Inferior parietal cortex (tissue), 1 donor: Measurements from ENCODE around the gene PLXDC2.

ENCODE experiments used
- DNase-seq: peaks from one replicate; pipeline ENCODE4 v3.0.0-alpha.2; 2016; ENCODE audit errors: extremely low spot score

The PLXDC2 gene

DNA sequence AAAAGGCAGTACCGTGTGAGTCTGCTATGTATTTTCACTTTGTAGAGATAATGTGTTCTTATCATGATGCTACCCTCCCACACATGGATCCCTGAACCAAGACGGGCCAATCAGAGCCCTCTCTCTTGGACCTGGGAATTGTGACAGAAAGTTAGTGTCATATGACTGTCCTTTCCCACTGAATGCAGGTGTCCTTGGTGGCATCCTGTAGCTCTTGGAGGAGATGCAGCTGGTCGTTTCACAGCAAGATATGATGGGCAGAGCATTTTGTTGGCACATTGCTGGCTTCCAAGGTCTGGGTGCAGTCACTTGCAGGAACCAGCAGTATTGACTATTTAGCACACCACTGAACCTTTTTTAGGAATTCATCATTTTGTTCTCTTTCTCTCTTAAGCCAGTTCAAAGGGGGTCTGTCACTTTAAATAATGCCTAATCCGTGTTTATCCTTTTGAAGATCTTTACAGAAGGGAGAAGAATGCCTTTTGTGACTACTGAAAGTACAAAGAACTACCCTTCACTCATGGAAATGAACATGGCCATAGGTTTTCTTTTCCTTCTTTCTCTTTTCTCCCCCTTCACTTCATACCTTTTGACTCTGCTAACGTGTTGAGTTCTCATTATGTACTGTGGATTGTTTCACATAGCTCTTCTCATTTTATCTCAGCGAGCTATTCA lies 125.1 kb downstream of the PLXDC2 start:
- no peak for DNase-seq

DNA sequence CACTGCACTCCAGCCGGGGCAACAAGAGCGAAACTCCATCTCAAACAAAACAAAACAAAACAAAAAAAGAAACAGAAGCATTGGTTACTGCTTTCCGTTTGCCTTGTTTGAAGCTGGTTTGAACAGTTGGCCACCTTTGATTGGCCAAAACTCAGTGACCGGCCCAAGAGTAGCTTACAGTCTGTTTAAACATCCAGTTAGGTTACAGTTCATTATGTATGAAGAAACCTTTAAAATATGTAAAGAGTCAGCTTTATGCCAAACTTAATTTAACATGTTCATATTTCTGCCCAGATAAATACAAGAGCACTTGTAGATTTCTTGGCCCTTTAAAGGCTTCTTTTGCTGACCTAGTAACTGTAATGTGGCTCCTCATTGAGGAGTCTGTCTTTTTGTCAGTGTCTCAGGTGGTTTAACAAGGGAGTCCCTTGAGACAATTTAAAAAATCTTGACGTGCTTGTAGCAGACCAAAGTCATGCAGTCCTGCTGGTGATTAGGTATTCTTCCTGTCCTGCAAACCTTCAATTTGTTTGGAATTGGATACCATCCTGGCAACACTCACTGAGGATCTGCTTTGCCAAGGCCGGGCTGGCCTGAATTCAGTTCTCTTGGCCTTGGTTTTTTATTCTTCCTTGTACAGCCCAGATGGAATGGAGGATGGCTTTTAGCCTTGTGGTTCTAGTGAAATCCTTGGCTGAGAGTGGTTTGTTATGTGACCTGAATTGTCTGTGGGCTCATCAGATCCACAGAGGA lies 128.9 kb downstream of the PLXDC2 start:
- DNase-seq: no peak

- no peak for DNase-seq
Observed at GRCh38 chr10:19946245-19946644, 130.0 kb downstream of the PLXDC2 start.

DNA sequence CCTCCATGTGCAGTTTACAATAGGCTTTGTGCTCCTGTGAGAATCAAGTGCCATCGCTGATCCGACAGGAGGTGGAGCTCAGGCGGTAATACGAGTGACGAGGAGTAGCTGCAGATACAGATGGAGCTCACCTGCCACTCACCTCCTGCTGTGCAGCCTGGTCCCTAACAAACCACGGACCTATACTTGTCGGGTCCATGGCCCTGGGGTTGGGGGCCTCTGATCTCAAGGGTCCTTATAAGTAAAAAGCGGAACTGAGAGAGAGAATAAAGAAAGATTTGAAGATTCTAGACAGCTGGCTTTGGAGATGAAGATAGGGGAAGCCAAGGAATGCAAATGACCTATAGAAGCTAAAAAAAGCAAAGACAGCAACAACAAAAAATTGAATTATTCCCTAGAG lies 130.6 kb downstream of the PLXDC2 start:
- no peak for DNase-seq

DNA sequence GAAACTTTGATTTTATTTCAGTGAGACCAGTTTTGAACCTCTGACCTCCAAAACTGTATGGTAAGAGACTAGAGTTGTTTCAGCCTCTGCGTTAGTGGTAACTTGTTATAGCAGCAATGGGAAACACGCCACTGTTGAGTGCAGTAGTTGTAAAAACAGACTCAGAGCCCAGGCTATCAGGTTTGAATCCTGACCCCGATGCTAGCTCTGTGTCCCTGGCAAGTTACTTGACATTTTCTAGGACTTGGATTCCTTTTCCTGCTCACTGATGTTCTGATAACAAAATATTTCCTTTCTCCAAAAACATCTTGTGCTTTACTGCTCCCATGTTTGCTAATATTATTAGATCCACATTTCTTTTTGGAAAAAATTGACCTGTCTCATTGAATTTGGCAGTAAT lies 131.0 kb downstream of the PLXDC2 start:
- no peak for DNase-seq

GRCh38 chr10:19947656-19948055 lies 131.4 kb downstream of the PLXDC2 start:
- no peak for DNase-seq

GRCh38 chr10:19952224-19953010 lies 136.2 kb downstream of the PLXDC2 start:
- DNase-seq: no peak

DNA sequence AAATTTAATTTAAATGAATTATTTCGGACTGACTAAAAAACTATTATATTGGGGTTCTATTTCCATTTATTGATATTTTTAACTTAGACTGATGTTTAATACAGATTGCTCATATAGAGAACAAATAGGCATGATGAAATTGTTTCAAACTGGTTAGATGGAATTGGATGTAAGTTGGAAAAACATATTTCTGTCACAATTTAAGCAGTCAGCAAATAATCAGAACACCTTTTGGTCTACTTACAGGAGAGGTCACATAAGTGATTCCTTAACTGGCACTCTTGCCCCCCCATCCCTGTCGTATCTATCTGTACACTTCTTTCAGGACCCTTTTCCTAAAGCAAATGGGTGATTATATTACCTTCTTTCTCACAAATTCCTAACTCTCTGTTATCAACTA lies 138.4 kb downstream of the PLXDC2 start:
- DNase-seq: no peak

- no peak for DNase-seq
Observed at GRCh38 chr10:19956516-19957032, 140.3 kb downstream of the PLXDC2 start.

GRCh38 chr10:19958787-19959186 lies 142.6 kb downstream of the PLXDC2 start:
- no peak for DNase-seq

DNA sequence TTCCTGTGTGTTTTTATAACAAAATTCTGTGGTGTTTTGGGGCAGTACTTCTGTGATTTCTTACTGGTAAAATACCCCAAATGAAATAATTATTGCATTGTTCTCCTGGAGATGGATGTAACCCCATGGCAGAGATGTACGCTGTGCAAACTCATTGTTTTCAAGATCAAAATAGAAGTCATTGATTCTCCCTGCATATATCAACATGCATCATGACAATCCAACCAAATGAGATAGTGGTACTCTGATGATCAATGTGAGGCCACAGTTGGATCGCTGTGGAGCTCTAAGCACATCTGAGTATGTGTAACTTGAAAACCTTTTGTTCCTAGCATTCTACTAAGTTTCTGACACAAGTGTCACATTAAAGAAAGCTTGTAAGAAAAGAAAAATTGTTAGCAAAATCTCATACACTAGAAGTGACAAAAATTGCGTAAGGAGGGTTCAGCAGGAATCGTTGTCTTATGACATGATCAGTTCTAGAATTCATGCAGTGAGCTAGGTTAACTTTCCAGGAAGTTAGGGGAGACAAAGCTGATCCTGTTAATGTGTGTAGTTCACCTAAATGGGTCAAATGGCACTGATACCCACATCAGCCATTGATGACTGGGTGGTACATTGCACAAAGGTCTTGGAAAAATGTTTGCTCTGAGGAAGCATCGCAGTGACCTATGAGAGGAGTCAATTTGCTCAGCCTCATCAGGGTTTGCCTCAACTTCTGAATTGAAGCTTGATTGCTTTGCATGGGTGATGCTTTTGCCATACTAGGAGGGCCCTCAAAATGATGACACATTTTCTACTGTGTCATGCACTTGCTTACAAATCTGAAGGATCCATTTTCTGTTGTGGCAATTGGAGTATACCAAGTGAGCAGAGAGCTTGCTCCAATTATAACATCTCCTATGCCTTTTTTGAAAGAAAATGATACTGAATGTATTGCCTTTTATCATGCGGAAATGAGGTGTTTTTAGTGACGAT lies 145.1 kb downstream of the PLXDC2 start:
- peak; percentile 74 for DNase-seq

- no peak for DNase-seq
Observed at GRCh38 chr10:19964625-19965024, 148.4 kb downstream of the PLXDC2 start.

- no peak for DNase-seq
Observed at GRCh38 chr10:19966751-19967150, 150.5 kb downstream of the PLXDC2 start.

GRCh38 chr10:19967981-19968380 lies 151.7 kb downstream of the PLXDC2 start:
- no peak for DNase-seq

- no peak for DNase-seq
Observed at GRCh38 chr10:19968745-19969144, 152.5 kb downstream of the PLXDC2 start.

DNA sequence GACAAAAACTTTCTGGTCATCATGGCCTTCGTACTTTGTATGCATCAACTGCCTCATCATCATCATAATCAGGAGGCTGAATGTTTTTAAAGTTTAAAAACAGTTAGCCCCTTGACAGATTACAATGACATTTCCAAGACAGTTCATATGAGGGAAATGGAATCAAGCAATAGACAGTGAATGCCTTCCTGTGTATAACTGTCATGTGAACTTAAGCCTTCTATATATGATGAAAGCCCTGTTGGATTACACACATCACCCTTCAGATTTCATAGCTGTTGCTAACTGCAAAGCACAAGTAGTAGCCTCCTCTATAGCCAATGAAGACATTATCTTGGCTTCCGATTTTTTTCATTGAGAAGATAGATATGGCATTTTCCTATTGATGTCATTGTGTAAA lies 154.0 kb downstream of the PLXDC2 start:
- DNase-seq: no peak

DNA sequence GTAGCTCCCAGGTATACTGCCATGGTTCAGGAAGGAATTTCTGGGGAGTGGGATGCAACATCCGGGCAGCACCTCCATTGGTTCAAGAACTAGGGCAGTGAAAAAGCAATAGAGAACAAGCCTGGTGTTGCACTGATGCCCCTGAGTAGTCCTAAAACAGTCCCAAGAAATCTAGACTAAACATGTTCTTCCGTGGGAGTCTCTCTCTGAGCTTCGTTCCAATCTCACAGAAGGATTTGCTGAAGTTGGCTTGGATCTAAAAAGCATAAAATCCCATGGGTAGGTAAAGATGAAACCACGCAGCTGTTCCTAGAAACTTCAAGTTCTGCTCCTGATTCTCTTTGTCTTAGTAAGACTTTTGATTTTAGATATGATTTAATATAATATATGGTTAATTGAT lies 154.5 kb downstream of the PLXDC2 start:
- DNase-seq: no peak

DNA sequence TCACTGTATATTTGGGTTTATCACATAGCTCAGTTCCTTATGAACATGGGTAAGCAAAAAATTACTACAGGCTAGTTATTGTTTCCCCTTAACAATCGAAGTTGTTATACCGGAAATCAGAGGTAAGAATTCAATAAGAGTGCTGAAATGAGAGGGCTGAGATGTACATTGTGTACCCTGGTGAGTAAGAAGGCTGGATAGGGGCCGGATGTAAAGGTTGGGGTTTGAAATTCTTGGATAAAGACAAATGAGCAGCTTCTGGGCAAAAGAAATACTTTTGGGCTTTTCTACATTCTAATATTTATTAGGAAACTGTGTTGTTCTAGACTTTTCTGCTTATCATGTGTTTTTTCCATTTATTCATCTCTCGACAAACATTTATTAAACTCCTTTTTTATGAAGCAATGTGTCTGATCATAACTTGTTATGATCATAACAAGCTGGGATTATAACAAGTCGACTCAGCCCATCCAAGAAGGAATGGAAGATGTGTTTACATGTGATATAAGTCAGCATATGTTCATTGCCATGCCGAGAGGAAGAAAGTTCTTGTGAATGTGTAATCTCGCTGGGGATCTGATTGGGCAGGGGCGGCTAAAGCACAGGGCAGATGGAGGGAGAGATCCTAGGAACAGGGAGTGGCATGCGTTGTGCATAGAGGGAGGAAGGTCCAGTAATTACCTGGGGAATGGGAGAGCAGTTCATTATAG lies 155.3 kb downstream of the PLXDC2 start:
- no peak for DNase-seq

DNA sequence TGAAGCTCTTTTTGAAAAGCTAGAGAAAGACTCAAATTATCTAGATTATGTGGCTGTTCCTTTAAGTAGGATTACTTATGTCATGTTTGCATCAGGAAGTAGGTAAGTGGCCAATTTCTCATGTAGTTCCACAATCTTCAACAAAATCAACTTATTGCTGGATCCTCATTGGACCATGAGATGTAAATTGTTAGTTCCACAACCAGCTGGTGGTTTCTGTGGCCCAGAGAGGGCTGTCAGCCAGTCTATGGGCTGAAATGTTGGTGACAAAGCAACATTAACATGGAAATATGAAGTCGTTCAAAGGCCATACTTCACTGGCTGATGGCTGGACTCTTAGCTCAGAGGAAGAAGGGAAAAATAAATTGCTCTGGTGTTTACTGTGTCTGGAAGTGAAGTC lies 157.9 kb downstream of the PLXDC2 start:
- DNase-seq: no peak

GRCh38 chr10:19974554-19974953 lies 158.3 kb downstream of the PLXDC2 start:
- DNase-seq: no peak

- no peak for DNase-seq
Observed at GRCh38 chr10:19977097-19977521, 160.9 kb downstream of the PLXDC2 start.
